Coronary artery (tissue), 2 donors: ENCODE data around the gene QSOX2.

Experiments used
- DNase-seq: peaks from one replicate; pipeline ENCODE4 v3.0.0-alpha.2; 2017; ENCODE audit warnings: low spot score
- H3K27ac ChIP-seq, 2 donors: fragments of 200-600 bp; sonication (generic); one replicate each; pipeline ENCODE4 v1.5.1; 2016 to 2019
- H3K4me3 ChIP-seq: fragments of 200-600 bp; sonication (generic); 2 replicates; pipeline ENCODE4 v1.5.1; 2016; ENCODE audit warnings: mild to moderate bottlenecking, moderate library complexity
- CTCF ChIP-seq: fragments of 200-600 bp; sonication (generic); IDR thresholded peaks from one replicate; pipeline ENCODE4 v1.5.1; 2019; ENCODE audit warnings: antibody characterized with exemption

QSOX2 gene

GRCh38 chr9:136245219-136246150 is at the start of gene QSOX2:
Gene QSOX2 (minus strand): TSS chr9:136245812. CDS start chr9:136245803, 9 bp downstream.
- TF ChIP-seq CTCF: no peak
- Histone ChIP-seq H3K27ac (peak within 1 kb of the TSS in 1 of 2 donors; percentile 34), H3K4me3 (peak within 1 kb of the TSS; percentile 76)
- peak; percentile 84 for DNase-seq

- Histone ChIP-seq H3K4me3 (no peak overlapping the region), H3K27ac (no peak overlapping the region)
- no peak for TF ChIP-seq CTCF
- DNase-seq: no peak
Measured at GRCh38 chr9:136295055-136295454, 49.4 kb upstream of the QSOX2 start.

GRCh38 chr9:136294437-136294836 is 48.8 kb upstream of the QSOX2 start:
- TF ChIP-seq CTCF: no peak
- Histone ChIP-seq H3K4me3 (no peak overlapping the region), H3K27ac (no peak overlapping the region)
- DNase-seq: no peak

- DNase-seq: no peak
- no peak overlapping the region for H3K27ac ChIP-seq
- no peak overlapping the region for H3K4me3 ChIP-seq
- TF ChIP-seq CTCF: no peak
Measured at GRCh38 chr9:136293476-136294077, 48.0 kb upstream of the QSOX2 start.

GRCh38 chr9:136292591-136293448 is 47.2 kb upstream of the QSOX2 start:
- no peak for DNase-seq
- TF ChIP-seq CTCF: no peak
- no peak overlapping the region for H3K27ac ChIP-seq
- no peak overlapping the region for H3K4me3 ChIP-seq

- no peak for DNase-seq
Measured at GRCh38 chr9:136292026-136292538, 46.5 kb upstream of the QSOX2 start.

More at GRCh38 chr9:136292026-136292538, 46.5 kb upstream of the QSOX2 start:
- Histone ChIP-seq H3K4me3 (no peak overlapping the region), H3K27ac (no peak overlapping the region)
- no peak for TF ChIP-seq CTCF
